Measurements from ENCODE around the gene MRPL38. TPM values are rescaled to one million over a fixed set of nuclear protein-coding genes. Genes with fewer than 3 reads are reported as not detected.

Gene MRPL38
- total RNA-seq, 1 experiment from 2014 or later = 27.7 TPM

DNA sequence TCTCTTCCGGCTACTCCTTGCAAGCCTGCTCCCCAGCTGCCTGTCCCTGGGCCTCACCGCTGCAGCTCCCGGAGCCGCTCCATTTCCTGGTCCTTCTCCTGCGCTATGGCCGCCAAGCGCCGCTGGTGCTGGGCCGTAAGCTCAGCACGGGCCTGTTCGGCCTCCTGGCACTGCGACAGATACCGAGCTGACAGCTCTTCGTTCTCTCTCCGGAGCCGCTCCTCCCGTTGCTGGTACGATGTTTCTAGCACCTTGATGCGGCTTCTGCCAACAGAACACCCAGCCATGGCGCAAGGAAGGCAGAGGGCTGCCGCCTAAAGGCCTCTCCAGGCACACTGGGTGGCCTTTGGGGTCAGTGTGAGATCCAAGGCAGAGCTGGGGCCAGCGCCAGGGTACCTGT, 14.9 kb upstream of the MRPL38 start:
- no peak for DNase-seq (ENCODE audit: low read depth)

DNA sequence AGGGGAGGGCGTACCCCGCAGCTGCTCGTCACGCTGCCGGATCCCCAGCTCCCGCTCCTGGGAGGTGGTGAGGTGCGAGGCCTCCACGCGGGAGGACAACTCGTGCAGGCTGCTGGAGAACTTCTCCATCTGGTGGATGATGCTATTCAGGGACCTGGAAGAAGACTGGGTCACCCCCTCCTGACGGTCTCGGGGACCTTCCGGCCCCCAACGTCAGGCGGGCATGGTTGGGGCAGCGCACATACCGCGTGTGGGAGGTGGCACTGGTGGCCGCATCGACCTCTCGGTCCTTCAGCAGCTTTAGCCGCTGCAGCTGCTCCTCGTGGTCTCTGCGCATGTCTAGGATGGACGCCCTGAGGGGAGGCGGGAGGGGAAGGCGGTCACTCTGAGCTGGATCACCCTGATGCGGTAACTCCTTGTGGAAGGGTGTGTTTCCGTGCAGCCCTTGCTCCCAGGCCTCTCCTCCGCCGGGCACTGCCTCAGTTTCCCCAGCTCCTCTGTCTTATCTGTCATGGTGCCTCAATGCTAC, 13.3 kb upstream of the MRPL38 start:
- no peak for DNase-seq (ENCODE audit: low read depth)

- DNase-seq (ENCODE audit: low read depth) = no peak
Observed at GRCh38 chr17:75917141-75917916, 12.6 kb upstream of the MRPL38 start.

- DNase-seq (ENCODE audit: low read depth) = no peak
Observed at GRCh38 chr17:75915268-75915667, 10.6 kb upstream of the MRPL38 start.

DNA sequence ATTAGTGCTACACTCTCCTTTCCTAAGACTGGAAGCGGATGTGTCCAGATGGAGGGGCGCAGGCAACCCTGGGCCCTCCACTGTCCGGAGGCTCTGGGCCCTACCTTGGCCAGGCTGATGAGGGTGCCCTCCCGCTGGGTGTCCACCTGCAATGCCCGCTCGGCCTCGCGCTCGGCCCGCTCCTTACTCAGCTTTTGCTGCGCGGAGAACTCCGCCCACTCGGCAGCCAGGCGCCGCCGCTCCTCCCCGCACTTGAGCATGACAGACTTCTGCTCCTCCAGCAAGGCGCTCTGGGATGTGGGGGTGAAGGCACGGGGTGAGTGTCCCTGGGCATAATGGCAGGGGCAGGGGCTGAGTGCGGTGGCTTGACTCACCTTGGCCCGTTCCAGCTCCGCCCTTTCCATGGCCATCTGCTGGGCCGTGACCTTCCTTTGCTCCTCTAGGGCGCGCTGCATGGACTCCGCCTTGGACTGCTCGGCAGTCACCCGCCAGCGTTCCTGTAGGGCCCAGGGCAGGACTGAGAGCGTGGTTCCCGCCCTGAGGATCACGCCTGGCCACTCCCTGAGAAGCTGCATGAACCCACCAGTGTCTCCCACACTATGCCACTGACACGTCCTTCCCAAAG, 10.1 kb upstream of the MRPL38 start:
- no peak for DNase-seq (ENCODE audit: low read depth)

DNA sequence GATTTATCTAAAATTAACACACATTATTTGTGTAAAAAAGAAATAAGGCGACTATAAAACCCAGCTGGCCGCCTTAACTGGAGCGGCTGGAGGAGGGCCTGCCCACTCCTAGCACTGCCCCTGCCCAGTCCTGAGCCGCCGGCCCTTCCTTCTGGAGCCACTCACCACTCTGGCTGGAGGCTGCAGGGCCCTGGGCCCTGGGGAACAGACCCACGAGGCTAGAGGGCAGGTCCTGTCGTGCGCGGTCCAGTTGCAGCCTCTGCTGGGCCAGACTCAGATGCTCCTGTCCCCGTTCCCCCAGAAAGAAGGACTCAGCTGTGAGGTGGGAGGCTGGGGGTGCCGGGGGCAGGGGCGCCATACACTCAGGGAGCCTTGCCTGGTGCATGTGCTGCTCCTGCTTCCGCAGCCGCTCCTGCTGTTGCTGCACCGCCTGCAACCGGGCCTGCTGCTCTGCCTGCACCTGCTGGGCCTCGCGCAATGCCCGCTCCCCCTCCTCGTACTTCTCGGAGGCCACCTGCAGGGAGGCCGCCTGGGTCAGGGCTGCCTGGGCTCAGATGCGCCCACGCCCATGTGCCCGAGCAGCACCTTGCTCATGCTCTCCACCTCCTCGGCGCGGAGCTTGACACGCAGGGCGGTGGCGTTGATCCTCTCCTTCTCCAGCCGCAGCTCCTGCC, 9.0 kb upstream of the MRPL38 start:
- no peak for DNase-seq (ENCODE audit: low read depth)

- no peak for DNase-seq (ENCODE audit: low read depth)
Observed at GRCh38 chr17:75910699-75911098, 6.0 kb upstream of the MRPL38 start.

- DNase-seq (ENCODE audit: low read depth) = no peak
Observed at GRCh38 chr17:75909812-75910274, 5.2 kb upstream of the MRPL38 start.

DNA sequence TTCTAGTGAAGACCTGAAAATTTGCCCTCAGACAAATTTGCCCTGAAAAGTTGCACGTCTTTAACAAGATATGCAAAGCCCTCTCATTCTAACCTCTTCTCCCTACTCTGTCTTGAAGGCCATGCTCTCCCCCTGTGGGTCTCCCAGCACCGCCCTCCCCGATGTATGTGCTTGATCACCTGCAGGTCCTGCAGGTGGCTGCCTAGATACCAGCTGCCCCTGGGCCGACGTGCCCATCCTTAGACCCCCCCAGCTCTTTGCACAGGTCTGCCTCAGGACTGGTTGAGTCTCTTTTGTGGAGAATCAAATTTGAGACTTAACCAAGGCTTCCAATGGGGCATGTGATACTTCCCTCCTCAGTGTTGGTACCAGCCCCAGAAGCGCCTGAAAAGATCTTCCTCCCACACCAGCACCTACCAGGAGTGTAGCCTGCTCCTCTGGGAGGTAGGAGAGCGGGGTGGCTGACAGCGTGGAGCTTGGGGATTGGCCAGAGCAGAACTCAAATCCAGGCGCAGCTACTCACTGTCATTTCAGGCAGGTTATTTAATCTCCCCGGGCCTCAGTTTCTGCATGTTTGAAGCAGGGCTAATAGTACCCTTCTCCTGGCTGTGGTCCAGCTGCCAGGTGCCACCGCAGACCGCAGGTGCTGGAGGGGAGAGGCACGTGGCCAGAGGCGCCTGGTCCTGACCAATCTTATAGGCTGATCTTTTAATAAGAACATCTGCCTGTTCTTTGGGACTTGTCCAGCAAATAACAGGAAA, 4.5 kb upstream of the MRPL38 start:
- DNase-seq (ENCODE audit: low read depth) = no peak

GRCh38 chr17:75908201-75908600, 3.5 kb upstream of the MRPL38 start:
- DNase-seq (ENCODE audit: low read depth) = no peak

- no peak for DNase-seq (ENCODE audit: low read depth)
Observed at GRCh38 chr17:75906143-75906884, 1.6 kb upstream of the MRPL38 start.

GRCh38 chr17:75902406-75902805, 2.3 kb downstream of the MRPL38 start:
- DNase-seq (ENCODE audit: low read depth) = no peak

GRCh38 chr17:75901727-75902126, 3.0 kb downstream of the MRPL38 start:
- DNase-seq (ENCODE audit: low read depth) = no peak

- DNase-seq (ENCODE audit: low read depth) = no peak
Observed at GRCh38 chr17:75900691-75901533, 3.8 kb downstream of the MRPL38 start.

DNA sequence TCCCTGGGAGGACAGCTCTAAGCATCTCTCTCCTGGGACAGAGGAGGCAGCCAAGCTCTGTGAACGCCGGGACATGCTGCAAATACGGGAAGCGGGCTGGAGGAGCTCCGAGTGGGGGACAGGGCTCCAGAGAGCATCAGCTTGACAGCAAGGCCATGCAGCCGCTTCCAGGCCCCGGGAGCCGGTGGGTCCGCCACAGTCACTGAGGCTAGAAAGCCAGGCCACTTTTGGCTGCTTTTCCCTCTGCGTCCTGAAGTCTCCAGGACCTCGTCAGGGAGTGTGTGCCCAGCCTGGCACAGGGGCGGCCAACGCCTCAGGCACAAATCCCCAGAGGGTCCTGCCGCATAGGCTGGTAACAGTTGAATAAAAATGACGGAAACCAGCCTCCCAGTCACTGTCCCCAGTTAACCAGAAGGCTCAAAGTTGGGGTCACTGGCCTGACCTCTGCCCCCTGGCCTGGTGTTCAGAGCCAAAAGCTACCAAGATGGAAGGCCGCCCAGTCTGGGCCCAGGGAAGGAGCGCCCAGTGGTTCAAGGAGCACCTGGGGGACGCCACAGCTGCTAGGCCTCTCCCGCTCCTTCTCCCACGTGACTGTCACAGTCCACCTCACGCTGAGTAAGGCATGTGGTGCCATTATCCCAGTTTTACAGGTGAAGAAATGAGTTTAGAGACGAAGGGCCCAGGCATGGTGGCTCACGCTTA, 4.8 kb downstream of the MRPL38 start:
- DNase-seq (ENCODE audit: low read depth) = no peak

DNA sequence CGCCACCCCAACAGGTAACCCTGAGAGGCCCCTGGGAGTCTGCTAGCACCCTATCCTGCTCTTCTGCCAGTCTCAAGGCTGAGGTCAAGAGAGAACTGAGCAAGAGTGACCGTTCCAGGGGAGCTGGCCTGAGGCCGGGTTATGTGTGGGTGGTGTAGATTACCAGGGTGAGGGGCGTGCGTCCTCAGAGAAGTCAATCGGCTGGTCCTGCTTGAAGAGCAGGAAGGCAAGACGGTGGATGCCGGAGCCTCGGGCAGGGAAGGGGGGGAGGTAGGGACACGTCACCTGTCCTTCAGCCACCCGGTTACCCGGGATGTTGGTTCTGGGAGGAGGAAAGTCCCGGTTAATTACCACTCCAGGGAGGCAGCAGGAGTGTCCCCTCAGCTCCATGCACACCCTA, 5.3 kb downstream of the MRPL38 start:
- no peak for DNase-seq (ENCODE audit: low read depth)

DNA sequence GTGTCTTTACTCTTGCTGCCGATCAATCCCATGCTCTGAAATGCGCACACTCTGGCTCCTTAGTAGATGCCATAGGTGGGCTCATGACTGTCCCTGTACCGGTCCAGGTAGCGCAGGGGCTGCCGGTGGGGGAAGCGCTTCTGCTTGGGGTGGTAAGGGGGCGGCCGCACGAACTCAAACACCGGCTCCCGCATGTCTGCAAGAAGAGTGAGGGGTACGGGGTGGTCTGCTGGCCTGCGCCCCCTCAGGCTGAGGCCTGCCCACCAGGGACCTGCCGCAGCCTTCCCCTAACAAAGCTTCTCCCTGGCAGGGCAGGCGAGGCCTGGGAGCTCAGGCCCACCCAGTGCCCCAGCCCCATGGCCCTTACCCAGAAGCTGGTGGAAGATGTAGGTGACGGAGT, 5.9 kb downstream of the MRPL38 start:
- DNase-seq (ENCODE audit: low read depth) = no peak

GRCh38 chr17:75898065-75898464, 6.6 kb downstream of the MRPL38 start:
- no peak for DNase-seq (ENCODE audit: low read depth)

DNA sequence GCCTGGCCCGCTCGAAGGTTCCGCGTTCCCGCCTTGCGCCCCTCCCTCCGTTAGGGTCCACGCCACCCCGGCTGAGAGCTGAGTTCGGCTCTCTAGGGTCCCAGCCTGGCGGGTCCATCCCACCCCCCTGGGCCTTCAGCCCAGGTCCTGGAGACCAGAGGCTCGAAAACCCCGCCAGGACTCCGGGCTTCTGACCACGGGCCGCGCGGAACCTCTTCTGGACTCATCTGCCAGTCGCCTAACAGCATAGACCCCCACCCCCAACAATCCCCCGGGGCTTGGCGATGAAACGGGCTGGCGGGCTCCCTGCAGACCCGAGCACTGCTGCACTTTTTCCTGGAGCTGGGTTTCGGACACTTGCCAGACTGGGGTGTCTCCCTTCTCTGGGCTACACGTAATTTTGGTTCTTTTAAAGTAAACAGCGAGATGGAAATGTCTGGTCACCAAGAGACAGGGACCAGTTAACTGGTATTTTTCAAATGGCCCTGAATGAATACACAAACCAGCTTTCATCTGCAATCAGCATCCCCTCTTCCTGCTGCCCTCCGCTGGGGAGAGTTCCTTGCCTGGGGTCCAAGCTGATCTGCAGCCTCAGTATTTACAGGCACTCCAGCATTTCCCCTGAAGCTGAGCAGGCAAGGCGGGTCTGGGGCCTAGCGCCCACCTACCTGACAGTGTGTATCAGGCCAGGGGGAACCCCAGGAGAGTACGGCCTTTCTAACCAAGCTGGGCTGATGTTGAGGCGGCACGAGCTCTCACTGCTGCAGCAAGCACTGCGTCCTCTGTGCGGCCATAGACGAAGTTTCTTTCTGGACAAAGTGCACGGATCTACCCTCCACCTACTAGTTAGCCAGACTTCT, 7.3 kb downstream of the MRPL38 start:
- no peak for DNase-seq (ENCODE audit: low read depth)

Measured in Daoy (cell line).